ENCODE data around the gene CHST8. TPM values are rescaled to one million over a fixed set of nuclear protein-coding genes. Genes with fewer than 3 reads are reported as not detected.

Gene CHST8
- total and polyA plus RNA-seq, 4 donors = 0.05 to 0.07 TPM; not detected in 2

- H3K4me3 ChIP-seq (ENCODE audit: low read depth in 1 of 3, low read length in 3 of 3) = no peak overlapping the region
- peaks cover 0 to 4% (median 0%) of the 10 kb centered on the region in 4 donors for H3K36me3 ChIP-seq (ENCODE audit: control insufficient read depth in 4 of 4, insufficient read depth in 3 of 4, low read depth in 1 of 4, low read length in 3 of 4)
- peak; percentile 14 for DNase-seq (ENCODE audit: low spot score)
- no peaks in the 10 kb centered on the region for H3K27me3 ChIP-seq (ENCODE audit: control insufficient read depth in 4 of 4, insufficient read depth in 4 of 4, low read length in 3 of 4)
- no peak overlapping the region for H3K27ac ChIP-seq (ENCODE audit: low read depth in 1 of 2, low read length in 2 of 2)
- no peak for TF ChIP-seq MAX (IDR thresholded peaks at IDR 0.05)
- no peak for TF ChIP-seq RAD21 (IDR thresholded peaks at IDR 0.05)
- TF ChIP-seq SP1 (IDR thresholded peaks at IDR 0.05) = no peak
- no peak for TF ChIP-seq CTCF (IDR thresholded peaks at IDR 0.05; ENCODE audit: low read depth, low read length, missing input control)
- TF ChIP-seq FOXA2 (IDR thresholded peaks at IDR 0.05) = no peak
- no peak for TF ChIP-seq ZBTB33 (IDR thresholded peaks at IDR 0.05)
- no peak for TF ChIP-seq ATF3 (IDR thresholded peaks at IDR 0.05)
- no peak for TF ChIP-seq GABPA (IDR thresholded peaks at IDR 0.05 in 1 of 2, conservative IDR thresholded peaks at IDR 0.05 in 1 of 2)
- no peak for TF ChIP-seq HNF4G (IDR thresholded peaks at IDR 0.05)
- no peak for TF ChIP-seq REST (IDR thresholded peaks at IDR 0.05)
- TF ChIP-seq HNF4A (conservative IDR thresholded peaks at IDR 0.05) = no peak
- no peak for TF ChIP-seq NR2F2 (IDR thresholded peaks at IDR 0.05)
- no peak for TF ChIP-seq YY1 (IDR thresholded peaks at IDR 0.05)
- no peak for TF ChIP-seq RXRA (IDR thresholded peaks at IDR 0.05)
- no peak for TF ChIP-seq EGR1 (IDR thresholded peaks at IDR 0.05; ENCODE audit: low read depth in 2 of 2)
- TF ChIP-seq FOXA1 (IDR thresholded peaks at IDR 0.05) = no peak
- no peak for TF ChIP-seq TAF1 (conservative IDR thresholded peaks at IDR 0.05)
- TF ChIP-seq JUND (IDR thresholded peaks at IDR 0.05) = no peak
- H3K9me3 ChIP-seq (ENCODE audit: control insufficient read depth in 4 of 4, low read length in 3 of 4) = no peaks in the 10 kb centered on the region
- H3K4me1 ChIP-seq (ENCODE audit: control insufficient read depth in 4 of 4, insufficient read depth in 4 of 4, low read length in 3 of 4) = peaks cover 3 to 8% (median 5%) of the 10 kb centered on the region in 4 donors
- WGBS = 79% methylated on average over 15 of the region's 15 CpGs
- no peak overlapping the region for H3K9ac ChIP-seq (ENCODE audit: low read depth in 1 of 2, low read length in 2 of 2)
Measured at GRCh38 chr19:33815380-33816340, 193.9 kb downstream of the CHST8 start.
